Vagina (tissue), 2 donors: ENCODE results near the gene FAM124A. TPM values are rescaled to one million over a fixed set of nuclear protein-coding genes. Genes with fewer than 3 reads are reported as not detected.

ENCODE experiments used
- DNase-seq, 2 donors: peaks; one replicate each; pipeline ENCODE4 v3.0.0-alpha.2; 2017; ENCODE audit errors: extremely low spot score in 2 of 2
- H3K27ac ChIP-seq: fragments of 200-600 bp; sonication (generic); one replicate; pipeline ENCODE4 v1.5.1; 2019
- H3K27me3 ChIP-seq: fragments of 200-600 bp; sonication (generic); one replicate; pipeline ENCODE4 v1.5.1; 2019
- H3K36me3 ChIP-seq, 2 donors: fragments of 200-600 bp; sonication (generic); one replicate each; pipeline ENCODE4 v1.5.1; 2017 to 2019
- H3K4me1 ChIP-seq: fragments of 200-600 bp; sonication (generic); one replicate; pipeline ENCODE4 v1.5.1; 2019
- H3K4me3 ChIP-seq, 2 donors: fragments of 200-600 bp; sonication (generic); 1 replicate in 1 of 2; 2 replicates in 1 of 2; pipeline ENCODE4 v1.5.1; 2016 to 2019
- H3K9me3 ChIP-seq: fragments of 200-600 bp; sonication (generic); one replicate; pipeline ENCODE4 v1.5.1; 2019
- POLR2A ChIP-seq, 2 donors: fragments of 450-650 bp; IDR thresholded peaks; one replicate each; pipeline ENCODE4 v1.6.1; 2017; ENCODE audit warnings: antibody characterized with exemption in 2 of 2, mild to moderate bottlenecking in 2 of 2, moderate library complexity in 2 of 2
- POLR2AphosphoS5 ChIP-seq, 2 donors: sonication (generic); formaldehyde crosslinking; IDR thresholded peaks; one replicate each; pipeline ENCODE4 v1.9.0; 2017; ENCODE audit warnings: antibody characterized with exemption in 2 of 2, mild to moderate bottlenecking in 2 of 2, low read depth in 1 of 2; ENCODE audit not compliant: insufficient read depth in 1 of 2
- intact Hi-C: fragments of 100-400 bp; cut with DNase I; formaldehyde crosslinking; loops from one replicate; pipeline ENCODE4 v1.15.1; 2023
- total RNA-seq: library from RNA; depleted of rRNA; stranded (reverse); fragments of >200 nt; gene quantifications from one replicate; pipeline ENCODE4 v1.2.3, GENCODE V29; 2016
- TF ChIP-seq, protein P1 (sequence below), 3 experiments: fragments of 450-650 bp in 2 of 3; fragments of 200-600 bp in 1 of 3; sonication (generic) in 1 of 3; IDR thresholded peaks; one replicate each; pipeline ENCODE4 v1.5.1; 2017 to 2019; ENCODE audit warnings: antibody characterized with exemption in 3 of 3, mild to moderate bottlenecking in 2 of 3, moderate library complexity in 2 of 3

The FAM124A gene
- total RNA-seq, 1 donor from 2014 or later: 5.4 TPM

DNA sequence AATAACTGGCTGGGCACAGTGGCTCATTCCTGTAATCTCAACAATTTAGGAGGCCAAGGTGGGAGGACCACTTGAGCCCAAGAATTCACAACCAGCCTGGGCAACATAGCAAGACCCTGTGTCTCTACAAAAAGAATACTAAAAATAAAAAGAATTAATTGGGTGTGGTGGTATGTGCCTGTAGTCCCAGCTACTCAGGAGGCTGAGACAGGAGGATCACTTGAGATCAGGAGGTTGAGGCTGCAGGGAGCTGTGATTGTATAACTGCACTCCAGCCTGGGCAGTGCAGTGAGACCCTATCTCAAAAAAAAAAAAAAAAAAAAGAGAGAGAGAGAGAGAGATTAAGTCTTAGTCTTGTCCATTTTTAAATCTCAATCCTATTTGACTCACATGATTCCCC, 81.7 kb downstream of the FAM124A start:
- no peak overlapping the region for H3K27ac ChIP-seq
- no peaks in the 10 kb centered on the region for H3K4me1 ChIP-seq
- no peak overlapping the region for H3K4me3 ChIP-seq
- H3K27me3 ChIP-seq: no peaks in the 10 kb centered on the region
- no peak for DNase-seq
- no peak for TF ChIP-seq POLR2AphosphoS5 (IDR thresholded peaks at IDR 0.05; ENCODE audit: insufficient read depth in 1 of 2, low read depth in 1 of 2)
- TF ChIP-seq, protein P1, sequence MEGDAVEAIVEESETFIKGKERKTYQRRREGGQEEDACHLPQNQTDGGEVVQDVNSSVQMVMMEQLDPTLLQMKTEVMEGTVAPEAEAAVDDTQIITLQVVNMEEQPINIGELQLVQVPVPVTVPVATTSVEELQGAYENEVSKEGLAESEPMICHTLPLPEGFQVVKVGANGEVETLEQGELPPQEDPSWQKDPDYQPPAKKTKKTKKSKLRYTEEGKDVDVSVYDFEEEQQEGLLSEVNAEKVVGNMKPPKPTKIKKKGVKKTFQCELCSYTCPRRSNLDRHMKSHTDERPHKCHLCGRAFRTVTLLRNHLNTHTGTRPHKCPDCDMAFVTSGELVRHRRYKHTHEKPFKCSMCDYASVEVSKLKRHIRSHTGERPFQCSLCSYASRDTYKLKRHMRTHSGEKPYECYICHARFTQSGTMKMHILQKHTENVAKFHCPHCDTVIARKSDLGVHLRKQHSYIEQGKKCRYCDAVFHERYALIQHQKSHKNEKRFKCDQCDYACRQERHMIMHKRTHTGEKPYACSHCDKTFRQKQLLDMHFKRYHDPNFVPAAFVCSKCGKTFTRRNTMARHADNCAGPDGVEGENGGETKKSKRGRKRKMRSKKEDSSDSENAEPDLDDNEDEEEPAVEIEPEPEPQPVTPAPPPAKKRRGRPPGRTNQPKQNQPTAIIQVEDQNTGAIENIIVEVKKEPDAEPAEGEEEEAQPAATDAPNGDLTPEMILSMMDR (IDR thresholded peaks at IDR 0.05): no peak
- no peak for TF ChIP-seq POLR2A (IDR thresholded peaks at IDR 0.05)
- intact Hi-C loops: no loop called here
- H3K36me3 ChIP-seq: no peaks in the 10 kb centered on the region
- H3K9me3 ChIP-seq: no peaks in the 10 kb centered on the region

DNA sequence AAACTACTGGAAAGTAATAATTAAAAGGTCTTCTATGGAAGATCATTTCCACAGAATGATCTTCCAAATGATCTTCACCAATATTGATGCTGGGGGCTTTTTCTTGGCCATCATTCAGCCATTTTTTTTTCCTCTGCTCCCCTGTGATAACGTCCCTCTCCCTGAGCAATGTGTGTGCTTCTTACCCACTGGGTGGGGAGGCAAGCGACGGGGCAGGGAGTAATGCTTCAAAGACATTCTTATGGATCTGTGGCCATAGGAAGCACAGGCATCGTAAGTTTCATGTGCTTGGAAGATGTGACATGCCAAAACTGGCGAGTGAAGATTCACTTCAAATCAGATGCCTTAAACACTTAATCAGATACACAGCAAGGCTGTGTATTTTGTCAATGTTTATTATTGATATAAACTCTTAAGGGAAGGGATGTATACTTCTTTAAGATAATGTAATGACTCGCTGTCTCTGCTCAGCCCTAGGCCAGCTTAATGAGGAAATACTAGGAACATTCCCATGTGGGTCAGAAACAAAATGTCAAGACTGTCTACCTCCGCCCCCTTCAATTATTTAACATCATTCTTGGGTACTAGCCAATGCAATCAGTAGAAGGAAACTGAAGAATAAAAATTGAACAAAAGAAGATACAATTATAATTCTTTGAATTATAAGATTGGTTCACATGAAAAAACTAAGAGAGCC, 83.2 kb downstream of the FAM124A start:
- no peaks in the 10 kb centered on the region for H3K4me1 ChIP-seq
- H3K4me3 ChIP-seq: no peak overlapping the region
- intact Hi-C loops: loop anchor here (5.0 kb wide), 1 partner anchor 1557 kb away; no protein-coding TSS in a partner anchor
- H3K27me3 ChIP-seq: no peaks in the 10 kb centered on the region
- H3K36me3 ChIP-seq: no peaks in the 10 kb centered on the region
- no peak overlapping the region for H3K27ac ChIP-seq
- TF ChIP-seq POLR2A (IDR thresholded peaks at IDR 0.05): no peak
- no peak for DNase-seq
- H3K9me3 ChIP-seq: no peaks in the 10 kb centered on the region

DNA sequence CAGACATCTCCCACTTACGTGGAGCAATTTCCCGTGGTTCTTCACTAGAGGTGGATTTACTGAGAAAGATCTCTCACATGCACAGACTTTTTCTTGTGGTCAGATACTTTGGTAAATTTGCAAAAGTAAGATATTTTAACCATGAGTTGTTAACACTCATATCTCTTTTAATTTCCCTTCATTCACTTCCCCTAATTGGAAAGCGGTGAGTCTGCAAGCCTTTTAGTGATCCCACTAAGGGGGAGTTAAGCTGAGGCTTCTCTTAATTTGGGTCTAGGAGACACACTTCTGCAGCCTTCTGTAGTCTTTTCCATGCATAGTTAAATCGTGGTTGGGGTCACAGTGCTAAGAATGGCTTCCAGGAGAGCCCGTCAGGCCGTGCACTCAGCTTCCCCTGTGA, 86.6 kb downstream of the FAM124A start:
- Histone ChIP-seq H3K4me1 (no peaks in the 10 kb centered on the region), H3K27me3 (no peaks in the 10 kb centered on the region), H3K9me3 (no peaks in the 10 kb centered on the region), H3K27ac (no peak overlapping the region), H3K36me3 (no peaks in the 10 kb centered on the region), H3K4me3 (no peak overlapping the region)
- DNase-seq: no peak
- intact Hi-C loops: loop anchor here (5.0 kb wide), 1 partner anchor 1554 kb away; no protein-coding TSS in a partner anchor
- TF ChIP-seq POLR2AphosphoS5 (IDR thresholded peaks at IDR 0.05; ENCODE audit: insufficient read depth in 1 of 2, low read depth in 1 of 2): no peak
- TF ChIP-seq, protein P1 (IDR thresholded peaks at IDR 0.05): no peak
- TF ChIP-seq POLR2A (IDR thresholded peaks at IDR 0.05): no peak

DNA sequence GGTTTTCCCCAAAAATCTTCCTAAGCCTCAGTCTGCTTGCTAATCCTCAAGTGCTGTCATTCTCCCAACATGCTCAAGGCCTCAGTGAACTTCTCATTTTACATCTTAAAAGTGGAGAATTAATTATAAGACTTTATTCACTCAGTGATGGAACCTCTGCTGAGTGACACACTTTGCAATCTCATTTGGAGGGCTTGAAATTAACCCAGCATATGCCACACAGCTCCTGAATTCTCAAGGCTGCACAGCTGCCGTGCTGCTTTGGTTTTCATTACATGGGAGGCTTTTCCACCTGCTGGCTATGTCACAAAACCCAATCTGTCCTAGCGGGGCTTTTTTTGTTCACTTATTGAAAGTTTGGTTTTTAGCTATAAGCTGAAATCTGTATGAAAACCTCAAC, 89.0 kb downstream of the FAM124A start:
- no peak for TF ChIP-seq POLR2A (IDR thresholded peaks at IDR 0.05)
- TF ChIP-seq, protein P1 (IDR thresholded peaks at IDR 0.05): no peak
- TF ChIP-seq POLR2AphosphoS5 (IDR thresholded peaks at IDR 0.05; ENCODE audit: insufficient read depth in 1 of 2, low read depth in 1 of 2): no peak

DNA sequence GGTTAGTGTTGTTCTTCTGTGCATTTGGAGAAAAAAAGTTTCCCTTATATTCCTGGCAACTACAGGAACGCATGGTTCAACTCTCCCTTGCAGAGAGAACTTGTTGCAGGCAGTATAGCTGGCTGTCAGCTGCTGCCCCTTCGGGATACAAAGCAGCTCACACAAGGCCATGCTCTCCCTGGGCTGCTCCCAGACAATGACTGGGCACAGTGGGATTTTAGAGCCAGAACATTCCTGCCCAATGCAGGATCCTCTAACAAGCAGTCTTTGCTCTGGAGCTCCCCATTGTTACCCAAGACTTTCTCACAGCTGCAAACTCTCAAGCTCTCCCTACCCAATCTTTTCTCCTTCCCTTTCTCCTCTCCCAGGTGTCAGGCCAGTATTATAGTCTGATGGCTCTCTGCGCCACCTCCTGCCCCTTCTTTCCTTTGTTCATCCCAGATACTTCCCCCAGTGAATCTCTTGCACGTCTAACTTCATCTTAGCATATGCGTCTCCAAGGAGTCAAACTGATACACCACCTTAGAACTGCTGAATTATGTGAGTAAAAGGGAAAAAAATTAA, 89.8 kb downstream of the FAM124A start:
- H3K4me1 ChIP-seq: no peaks in the 10 kb centered on the region
- H3K4me3 ChIP-seq: no peak overlapping the region
- H3K27ac ChIP-seq: no peak overlapping the region
- DNase-seq: peak in 1 of 2 donors; percentile 25
- no peaks in the 10 kb centered on the region for H3K27me3 ChIP-seq
- no peak for TF ChIP-seq POLR2A (IDR thresholded peaks at IDR 0.05)
- no peak for TF ChIP-seq POLR2AphosphoS5 (IDR thresholded peaks at IDR 0.05; ENCODE audit: insufficient read depth in 1 of 2, low read depth in 1 of 2)
- TF ChIP-seq, protein P1 (IDR thresholded peaks at IDR 0.05): no peak
- no peaks in the 10 kb centered on the region for H3K36me3 ChIP-seq
- H3K9me3 ChIP-seq: no peaks in the 10 kb centered on the region
- intact Hi-C loops: no loop called here

More for the DNA sequence above, 89.0 kb downstream of the FAM124A start:
- intact Hi-C loops: no loop called here
- Histone ChIP-seq H3K27me3 (no peaks in the 10 kb centered on the region), H3K4me1 (no peaks in the 10 kb centered on the region), H3K27ac (no peak overlapping the region), H3K9me3 (no peaks in the 10 kb centered on the region), H3K4me3 (no peak overlapping the region), H3K36me3 (no peaks in the 10 kb centered on the region)
- peak in 1 of 2 donors; percentile 52 for DNase-seq
